GM21367 (cell line): ENCODE measurements around the gene ADORA1.

Experiments used
- ATAC-seq: cut with Tn5 transposase; IDR thresholded peaks from one replicate; pipeline ENCODE4 v1.9.1; 2021; ENCODE audit not compliant: unreplicated experiment

ADORA1 gene

GRCh38 chr1:203171341-203172183 lies 44.0 kb downstream of the ADORA1 start:
- no peak for ATAC-seq

DNA sequence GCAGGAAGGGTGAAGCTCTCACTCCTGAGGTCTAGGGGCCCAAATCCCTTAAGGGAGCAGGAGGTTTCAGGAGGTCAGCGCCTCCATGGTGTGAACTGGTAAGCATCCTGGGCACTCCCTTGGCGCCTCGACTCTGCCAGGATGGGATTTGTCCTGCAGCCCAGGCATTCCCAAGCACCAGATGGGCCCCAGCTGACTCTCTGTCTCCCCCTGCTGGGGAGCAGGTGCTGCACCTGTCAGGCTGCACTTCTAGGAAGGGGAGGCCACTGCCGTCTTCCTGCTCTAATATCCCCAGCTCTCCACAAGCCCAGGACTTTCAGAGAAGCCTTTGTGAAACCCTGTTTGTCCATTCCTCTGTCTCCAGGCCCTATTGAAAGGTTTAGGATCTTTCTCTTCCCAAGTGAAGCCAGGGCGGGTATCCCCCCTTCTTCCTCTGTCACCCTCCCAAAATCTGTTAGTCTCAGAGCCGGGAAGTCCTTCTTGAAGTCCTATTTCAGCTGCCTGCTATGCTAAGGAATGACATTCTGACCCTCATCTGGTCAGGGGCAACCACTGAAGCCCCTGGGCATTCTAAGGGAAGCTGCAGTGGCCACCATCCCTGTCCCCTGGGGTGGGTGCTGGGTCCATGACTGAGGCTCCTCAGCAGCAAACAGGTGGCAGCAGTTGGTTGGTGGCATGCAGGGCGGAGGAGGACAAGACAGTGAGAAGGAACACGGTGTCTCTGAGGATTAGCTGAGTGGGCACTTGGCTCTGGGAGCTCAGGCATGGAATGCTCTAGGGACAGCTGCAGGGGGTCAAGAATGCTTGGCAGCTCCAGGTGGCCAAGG lies 44.9 kb downstream of the ADORA1 start:
- no peak for ATAC-seq

DNA sequence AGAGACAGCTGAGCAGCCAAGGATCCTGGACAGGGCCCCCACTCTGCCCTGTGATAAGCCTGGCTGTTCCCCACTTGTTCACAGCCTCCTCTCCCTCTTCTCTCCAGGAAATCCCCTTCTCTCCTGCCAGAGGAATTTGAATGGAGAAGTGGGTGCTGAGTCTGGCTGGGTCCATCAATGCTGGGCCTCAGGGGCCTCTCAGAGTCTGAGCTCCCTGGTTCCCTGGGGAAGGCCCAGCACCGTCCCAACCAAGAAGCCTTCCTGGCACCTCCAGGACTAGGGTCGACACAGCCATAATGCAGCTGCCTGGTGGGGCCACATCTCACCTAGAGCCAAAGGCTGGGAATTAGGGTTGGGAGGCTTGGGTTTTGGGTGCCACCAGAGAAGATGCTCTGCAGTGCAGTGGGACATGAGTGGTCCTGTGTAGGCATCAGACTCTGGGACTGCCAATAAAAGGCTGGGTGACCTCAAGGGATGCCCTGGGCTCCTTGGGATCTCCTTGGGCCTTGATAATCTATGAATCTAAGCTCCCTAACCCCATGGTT lies 45.6 kb downstream of the ADORA1 start:
- no peak for ATAC-seq

- ATAC-seq, result peak; percentile 74
Observed at GRCh38 chr1:203173566-203173965, 46.0 kb downstream of the ADORA1 start.

- no peak for ATAC-seq
Observed at GRCh38 chr1:203174324-203174985, 46.9 kb downstream of the ADORA1 start.

DNA sequence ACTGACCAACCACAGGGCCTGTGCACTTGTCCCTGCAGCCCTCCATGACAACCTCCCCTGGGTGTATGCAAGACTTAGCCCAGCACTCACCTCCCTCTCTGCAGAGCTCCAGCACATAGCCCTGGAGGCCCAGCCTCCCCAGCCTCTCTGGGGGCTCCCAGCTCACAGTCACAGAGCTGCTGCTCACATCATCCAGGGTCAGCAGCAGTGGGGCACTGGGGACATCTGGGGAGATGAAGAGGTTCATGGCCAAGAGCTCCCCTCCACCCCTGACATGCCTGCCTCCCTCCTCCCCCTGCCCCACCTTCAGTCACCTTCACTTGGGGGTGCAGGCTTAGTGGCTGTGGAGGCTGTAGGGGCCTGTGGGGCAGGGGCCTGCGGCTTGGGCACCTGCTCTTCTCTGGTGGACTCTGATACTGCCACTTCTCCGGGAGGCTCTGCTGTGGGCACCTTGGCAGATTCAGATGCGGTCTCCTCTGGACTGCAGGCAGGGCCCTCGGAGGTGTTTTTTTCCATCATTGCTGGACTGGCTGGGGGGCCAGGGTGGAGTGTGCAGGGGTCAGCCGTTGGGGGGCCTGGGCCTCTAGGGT lies 47.8 kb downstream of the ADORA1 start, which contains the start of gene MYBPH:
TSS of gene MYBPH (minus strand) at position 590 of the 590 bp plus-strand sequence. CDS start at position 519, 71 bp downstream.
- ATAC-seq, result no peak

DNA sequence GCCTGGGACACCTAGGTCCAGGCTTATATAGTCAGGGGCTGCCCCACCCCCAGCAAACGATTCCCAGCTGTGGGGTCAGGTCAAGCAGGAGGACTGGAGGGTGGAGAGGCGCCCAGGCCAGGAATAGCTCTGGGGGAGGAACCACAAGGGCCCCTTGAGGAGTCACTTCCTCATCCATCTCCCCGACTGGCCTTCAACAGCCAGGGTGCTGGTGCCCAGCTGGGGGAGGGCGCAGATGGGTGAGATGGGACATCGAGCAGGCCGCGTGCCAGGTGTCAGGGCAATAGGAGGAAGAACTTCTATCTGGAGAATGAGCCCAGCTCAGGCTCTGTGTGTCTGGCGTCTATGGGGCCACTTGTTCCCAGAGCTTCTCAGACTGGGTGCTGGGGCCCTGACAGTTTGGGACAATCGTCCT lies 48.3 kb downstream of the ADORA1 start:
- ATAC-seq, result no peak

DNA sequence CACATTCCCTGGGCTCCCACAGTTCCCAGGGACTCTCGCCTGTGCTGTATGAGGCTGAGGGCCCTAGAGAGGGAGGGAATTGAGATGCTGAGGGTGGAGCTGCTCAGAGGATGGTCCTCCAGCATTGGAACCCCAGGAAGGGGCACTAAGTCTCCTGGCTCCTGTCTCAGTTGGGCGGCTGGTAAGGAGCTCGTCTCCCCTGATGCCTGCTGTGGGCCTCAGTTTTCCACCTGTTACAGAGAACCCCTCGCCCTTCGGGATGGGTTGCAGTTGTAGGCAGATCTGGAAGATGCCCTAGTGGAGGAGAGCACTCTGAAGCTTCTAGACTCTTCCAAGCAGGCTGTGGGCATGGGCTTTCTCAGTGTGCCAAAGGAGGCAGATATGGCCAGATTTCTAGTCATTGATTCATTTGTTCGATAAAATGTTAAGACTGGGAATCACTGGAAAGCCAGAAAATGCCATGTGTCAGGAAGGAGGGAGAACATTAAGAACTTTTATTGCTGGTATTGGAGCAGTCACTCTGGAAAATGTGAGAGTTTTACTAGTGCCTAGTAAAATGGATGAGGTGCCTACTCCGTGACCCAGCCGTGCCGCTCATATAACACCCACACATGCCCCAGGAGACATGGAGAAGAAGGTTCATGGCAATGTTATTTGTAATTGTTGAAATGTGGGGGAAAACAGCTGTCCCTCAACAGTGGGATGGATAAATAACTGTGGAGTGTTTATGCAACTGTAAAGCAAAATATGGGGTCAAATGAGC lies 48.9 kb downstream of the ADORA1 start:
- ATAC-seq, result no peak

DNA sequence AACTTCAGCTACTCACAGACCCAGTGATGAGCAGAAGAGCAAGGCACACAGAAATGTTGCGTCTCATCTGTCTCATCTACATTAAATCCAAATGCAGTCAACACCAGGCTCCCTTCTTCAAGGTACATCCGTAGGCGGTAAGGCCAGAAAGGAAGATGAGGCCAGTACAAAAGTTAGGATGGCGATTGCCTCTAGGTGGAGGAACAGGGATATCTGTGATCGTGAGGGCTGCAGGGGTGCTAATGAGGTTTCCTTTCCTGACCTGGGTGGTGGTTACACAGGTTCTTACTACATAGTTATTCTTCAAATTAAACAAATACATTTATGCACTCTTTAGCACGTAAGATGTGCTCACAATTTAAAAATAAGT lies 49.5 kb downstream of the ADORA1 start:
- ATAC-seq, result no peak

DNA sequence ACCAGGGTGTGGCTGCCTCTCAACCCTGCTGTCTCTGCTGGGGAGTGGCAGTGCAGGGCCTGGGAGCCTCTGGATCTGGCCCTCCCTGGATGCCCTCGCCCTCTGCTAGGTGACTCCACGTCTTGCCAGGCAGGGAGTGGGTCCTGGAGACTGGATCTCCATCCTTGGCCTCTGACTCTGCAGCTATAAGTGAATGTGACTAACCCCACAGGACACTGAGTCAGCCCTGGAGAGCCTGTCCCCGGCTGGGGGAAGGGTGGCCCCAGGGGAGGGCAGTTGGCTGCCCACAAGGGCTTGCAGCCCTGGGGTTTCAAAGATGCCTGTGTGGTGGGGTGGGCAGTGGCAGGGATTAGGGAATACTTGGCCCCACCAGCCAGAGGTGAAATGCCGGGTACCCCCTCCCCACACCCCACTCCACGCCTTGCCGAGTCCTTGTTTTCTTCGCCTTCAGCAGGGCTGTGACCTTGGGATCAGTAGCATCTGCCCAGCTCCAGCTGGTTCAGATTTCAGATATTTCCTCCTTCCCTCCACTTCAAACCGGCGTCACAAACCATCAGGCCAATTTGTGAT lies 50.0 kb downstream of the ADORA1 start:
- ATAC-seq, result no peak

DNA sequence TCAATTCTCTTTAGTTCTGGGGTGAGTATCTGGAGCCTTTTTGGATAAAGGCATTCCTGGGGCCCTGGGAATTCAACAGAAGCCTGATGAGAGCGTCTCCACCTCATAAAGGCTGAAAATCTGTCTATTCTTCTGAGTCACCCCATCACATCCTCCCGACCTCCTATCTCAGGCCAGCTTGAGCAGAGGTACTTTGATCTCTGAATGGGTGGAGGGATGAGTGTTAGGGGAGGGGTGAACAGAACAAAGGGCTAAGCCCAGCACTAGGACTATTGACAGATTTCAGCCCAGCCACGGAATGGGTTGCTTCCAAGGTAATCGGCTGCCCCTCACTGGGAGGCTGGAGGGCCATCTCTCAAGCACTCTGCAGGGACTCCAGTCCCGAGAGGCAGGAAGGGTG lies 50.6 kb downstream of the ADORA1 start:
- no peak for ATAC-seq

DNA sequence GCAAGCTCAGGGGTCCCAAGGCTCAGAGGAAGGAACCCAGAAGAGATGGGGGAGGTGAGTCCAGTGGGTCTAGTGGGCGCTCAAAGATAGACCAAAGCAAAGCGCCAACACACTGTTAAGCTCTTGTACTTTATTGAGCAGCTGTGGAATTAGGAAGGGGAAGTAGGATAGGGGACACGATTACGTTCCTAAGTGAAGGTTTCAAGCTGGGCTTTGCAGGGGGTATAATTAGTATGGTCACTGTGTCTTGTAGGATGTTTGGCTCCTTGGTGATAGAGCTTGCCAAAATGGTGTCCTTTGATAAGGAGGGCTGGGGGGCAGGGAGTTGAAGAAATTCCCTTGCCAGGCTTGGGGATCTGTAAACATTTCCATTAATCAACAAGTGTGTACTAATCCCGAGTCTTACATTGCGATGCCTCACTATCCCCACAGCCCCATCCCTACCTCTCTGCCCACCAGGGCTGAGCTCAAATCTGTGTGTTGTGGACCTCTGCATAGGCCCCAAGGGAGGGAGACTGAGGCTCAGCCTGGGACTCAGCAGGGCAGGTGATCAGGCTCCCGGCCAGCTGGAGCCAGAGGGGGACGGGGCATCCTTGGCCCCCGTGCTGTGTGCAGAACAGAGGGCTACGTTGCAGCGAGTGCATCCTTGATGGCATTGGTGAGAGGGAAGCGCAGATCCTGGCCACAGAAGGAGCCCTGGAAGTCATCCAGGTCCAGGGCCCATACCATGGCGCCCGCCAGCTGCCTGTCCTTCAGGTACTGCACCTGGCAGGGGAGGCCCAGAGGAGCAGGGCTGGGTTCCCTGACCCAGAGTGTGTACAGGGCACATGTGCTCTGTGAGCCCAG lies 51.5 kb downstream of the ADORA1 start:
- ATAC-seq, result no peak

GRCh38 chr1:203179667-203180005 lies 52.1 kb downstream of the ADORA1 start:
- no peak for ATAC-seq

DNA sequence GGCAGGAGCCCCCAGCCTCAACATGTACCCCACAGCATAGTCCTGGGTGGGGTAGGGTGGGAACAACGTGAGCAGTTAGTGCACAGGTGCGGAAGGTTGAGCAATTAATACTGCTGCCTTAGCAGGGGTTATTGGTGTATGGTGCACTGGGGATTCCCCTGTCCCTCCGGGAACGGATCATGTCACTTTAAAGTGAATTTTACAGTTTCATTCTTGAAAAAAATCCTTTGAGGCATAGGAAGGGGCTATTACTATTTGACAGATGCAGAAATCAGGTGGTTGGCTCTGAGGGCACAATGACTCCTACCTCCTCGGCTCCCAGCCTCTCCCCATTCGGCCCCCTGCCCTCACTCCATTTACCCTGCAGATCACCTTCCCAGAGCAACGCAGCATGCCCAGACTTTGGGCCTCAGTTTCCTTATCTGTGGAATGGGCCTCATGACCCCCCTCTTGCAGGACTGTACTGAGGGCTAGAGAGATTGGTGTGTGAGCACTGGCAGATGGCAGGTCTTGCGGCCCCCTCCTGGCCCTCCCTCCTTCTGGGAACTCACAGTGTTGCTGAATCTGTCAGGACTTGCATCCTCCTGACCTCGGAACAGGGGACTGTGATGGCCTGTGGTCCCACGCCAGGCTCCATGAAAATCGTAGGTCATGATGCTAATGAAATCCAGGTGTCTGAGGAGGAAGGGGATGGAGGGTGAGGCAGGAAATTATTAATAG lies 53.2 kb downstream of the ADORA1 start:
- ATAC-seq, result no peak

- ATAC-seq, result no peak
Observed at GRCh38 chr1:203181586-203182386, 54.3 kb downstream of the ADORA1 start.

GRCh38 chr1:203182387-203182953 lies 54.9 kb downstream of the ADORA1 start:
- no peak for ATAC-seq

DNA sequence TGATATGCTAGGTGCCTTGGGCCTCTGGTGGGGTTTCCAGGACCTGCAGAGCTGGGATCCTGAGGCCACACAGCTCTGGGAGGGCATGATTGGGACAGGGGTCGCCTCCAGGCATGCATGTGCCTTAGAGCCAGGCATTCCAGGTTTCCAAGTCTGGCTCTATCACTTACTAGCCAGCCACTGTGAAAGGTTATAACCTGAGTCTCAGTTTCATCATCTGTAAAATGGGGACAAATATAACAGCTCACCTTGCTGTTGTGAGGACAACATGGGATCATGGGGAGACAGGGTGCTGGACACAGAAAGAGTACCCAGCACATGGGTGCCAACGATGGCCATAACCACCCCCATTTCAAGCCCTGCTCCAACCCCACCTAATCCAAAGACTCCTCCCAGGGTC lies 56.3 kb downstream of the ADORA1 start:
- no peak for ATAC-seq
